GM19328 (cell line): ENCODE data around the gene PLA2G2A.

Experiments
- ATAC-seq: cut with Tn5 transposase; IDR thresholded peaks from one replicate; pipeline ENCODE4 v1.9.1; 2021; ENCODE audit warnings: mild to moderate bottlenecking, moderate library complexity; ENCODE audit not compliant: unreplicated experiment

Gene PLA2G2A

GRCh38 chr1:19974822-19975416 is 4.5 kb downstream of the PLA2G2A start:
- no peak for ATAC-seq

- ATAC-seq, result no peak
Measured at GRCh38 chr1:19973616-19974015, 5.8 kb downstream of the PLA2G2A start.

- ATAC-seq, result no peak
Measured at GRCh38 chr1:19971664-19972063, 7.8 kb downstream of the PLA2G2A start.

- no peak for ATAC-seq
Measured at GRCh38 chr1:19969898-19970660, 9.3 kb downstream of the PLA2G2A start.

- no peak for ATAC-seq
Measured at GRCh38 chr1:19967808-19968207, 11.6 kb downstream of the PLA2G2A start.

GRCh38 chr1:19964542-19964941 is 14.9 kb downstream of the PLA2G2A start:
- no peak for ATAC-seq

GRCh38 chr1:19963636-19964035 is 15.8 kb downstream of the PLA2G2A start:
- no peak for ATAC-seq

GRCh38 chr1:19960591-19960990 is 18.8 kb downstream of the PLA2G2A start:
- no peak for ATAC-seq

GRCh38 chr1:19957779-19958178 is 21.6 kb downstream of the PLA2G2A start:
- no peak for ATAC-seq

GRCh38 chr1:19955534-19956170 is 23.8 kb downstream of the PLA2G2A start:
- no peak for ATAC-seq

- ATAC-seq, result no peak
Measured at GRCh38 chr1:19954059-19954458, 25.4 kb downstream of the PLA2G2A start.

- ATAC-seq, result no peak
Measured at GRCh38 chr1:19949016-19949415, 30.4 kb downstream of the PLA2G2A start.

GRCh38 chr1:19946971-19947370 is 32.4 kb downstream of the PLA2G2A start:
- ATAC-seq, result no peak

- no peak for ATAC-seq
Measured at GRCh38 chr1:19946331-19946751, 33.1 kb downstream of the PLA2G2A start.

- no peak for ATAC-seq
Measured at GRCh38 chr1:19945914-19946313, 33.5 kb downstream of the PLA2G2A start.

GRCh38 chr1:19942657-19943056 is 36.8 kb downstream of the PLA2G2A start:
- ATAC-seq, result no peak

- ATAC-seq, result no peak
Measured at GRCh38 chr1:19942088-19942487, 37.3 kb downstream of the PLA2G2A start.

GRCh38 chr1:19941206-19941568 is 38.2 kb downstream of the PLA2G2A start:
- ATAC-seq, result no peak

- no peak for ATAC-seq
Measured at GRCh38 chr1:19940486-19941205, 38.8 kb downstream of the PLA2G2A start.

- ATAC-seq, result no peak
Measured at GRCh38 chr1:19938472-19938871, 40.9 kb downstream of the PLA2G2A start.

GRCh38 chr1:19936061-19936750 is 43.2 kb downstream of the PLA2G2A start:
- no peak for ATAC-seq
